Breast epithelium (tissue), 4 donors: Measurements from ENCODE around the gene RPS6KL1. TPM values are rescaled to one million over a fixed set of nuclear protein-coding genes. Genes with fewer than 3 reads are reported as not detected.

Experiments used
- DNase-seq, 2 donors: peaks; one replicate each; pipeline ENCODE4 v3.0.0-alpha.2; 2019; ENCODE audit warnings: low spot score in 2 of 2
- H3K27ac ChIP-seq, 2 donors: fragments of 200-600 bp; sonication (generic) in 1 of 2; one replicate each; pipeline ENCODE4 v1.5.1; 2016 to 2019; ENCODE audit warnings: mild to moderate bottlenecking in 1 of 2
- H3K27me3 ChIP-seq, 2 donors: fragments of 200-600 bp; sonication (generic) in 1 of 2; one replicate each; pipeline versions ENCODE4 v1.5.1 to v1.6.0; 2017 to 2019; ENCODE audit warnings: control low read depth in 1 of 2, mild to moderate bottlenecking in 1 of 2
- H3K36me3 ChIP-seq: fragments of 200-600 bp; one replicate; pipeline ENCODE4 v1.5.1; 2019
- H3K4me1 ChIP-seq, 2 donors: fragments of 200-600 bp; sonication (generic); one replicate each; pipeline ENCODE4 v1.5.1; 2016 to 2019; ENCODE audit warnings: control low read depth in 1 of 2
- H3K4me3 ChIP-seq, 3 donors: fragments of 200-600 bp; sonication (generic); 1 replicate in 2 of 3; 2 replicates in 1 of 3; pipeline ENCODE4 v1.5.1; 2016 to 2019; ENCODE audit warnings: mild to moderate bottlenecking in 3 of 3, moderate library complexity in 2 of 3
- H3K9me3 ChIP-seq, 2 donors: fragments of 200-600 bp; sonication (generic) in 1 of 2; one replicate each; pipeline ENCODE4 v1.5.1; 2016 to 2019; ENCODE audit warnings: control low read depth in 1 of 2
- CTCF ChIP-seq, 3 donors: fragments of 450-650 bp; IDR thresholded peaks; one replicate each; pipeline ENCODE4 v1.5.1; 2016 to 2017; ENCODE audit warnings: antibody characterized with exemption in 3 of 3, mild to moderate bottlenecking in 3 of 3, moderate library complexity in 3 of 3
- POLR2A ChIP-seq: fragments of 450-650 bp; IDR thresholded peaks from one replicate; pipeline ENCODE4 v1.6.1; 2016; ENCODE audit warnings: antibody characterized with exemption, mild to moderate bottlenecking, moderate library complexity
- POLR2AphosphoS5 ChIP-seq, 3 donors: sonication (generic); formaldehyde crosslinking; IDR thresholded peaks; one replicate each; pipeline ENCODE4 v1.6.1; 2017; ENCODE audit warnings: antibody characterized with exemption in 3 of 3
- intact Hi-C: fragments of 100-400 bp; cut with DNase I; formaldehyde crosslinking; loops from one replicate; pipeline ENCODE4 v1.15.1; 2023; ENCODE audit warnings: low total_unique reads
- total RNA-seq, 3 donors: library from RNA; depleted of rRNA; stranded (reverse); fragments of >200 nt; gene quantifications; one replicate each; pipeline ENCODE4 v1.1.0, GENCODE V29; 2016

Gene RPS6KL1
- total RNA-seq, 3 donors from 2014 or later, result 2.9 to 5.6 (median 3.3) TPM

GRCh38 chr14:74955229-74956026 is 32.4 kb upstream of the RPS6KL1 start, which contains the start of gene PGF:
Gene PGF, minus strand, starts transcription at chr14:74955597. Its CDS starts 355 bp downstream, at chr14:74955242.
- H3K27ac ChIP-seq, result peak within 1 kb of the TSS; percentile 65 to 73
- TF ChIP-seq POLR2A (no peak), CTCF (IDR thresholded peaks at IDR 0.05) (no peak), POLR2AphosphoS5 (IDR thresholded peaks at IDR 0.05) (peak in 1 of 3 donors; percentile 28)
- H3K36me3 ChIP-seq, result no peaks in the 10 kb centered on the region
- intact Hi-C loops, result no loop called here
- DNase-seq, result no peak
- no peaks in the 10 kb centered on the region for H3K9me3 ChIP-seq
- H3K4me3 ChIP-seq, result peak within 1 kb of the TSS; percentile 55 to 77 (median 59)
- H3K4me1 ChIP-seq, result peaks cover 0 to 6% of the 10 kb centered on the region in 2 donors
- no peaks in the 10 kb centered on the region for H3K27me3 ChIP-seq

DNA sequence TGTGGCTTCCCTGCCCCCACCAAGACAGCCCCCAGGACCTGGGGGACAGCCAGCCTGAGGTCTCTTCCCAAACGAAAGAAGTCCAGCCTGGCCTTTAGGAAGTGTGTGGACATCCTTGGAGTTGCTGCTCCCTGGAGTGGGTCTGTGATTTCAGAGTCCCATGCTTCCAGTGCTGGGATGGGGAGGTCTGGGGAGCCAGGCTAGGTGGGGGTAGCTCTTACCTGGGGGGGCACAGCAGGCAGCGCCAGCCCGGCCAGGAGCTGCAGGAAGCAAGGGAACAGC is 31.8 kb upstream of the RPS6KL1 start:
- intact Hi-C loops, result no loop called here

GRCh38 chr14:74954232-74954946 is 31.3 kb upstream of the RPS6KL1 start:
- H3K9me3 ChIP-seq, result no peaks in the 10 kb centered on the region
- H3K27ac ChIP-seq, result peak overlapping the region; percentile 36 to 73
- TF ChIP-seq POLR2AphosphoS5 (IDR thresholded peaks at IDR 0.05), result peak in 1 of 3 donors; percentile 7
- TF ChIP-seq POLR2A, result no peak
- TF ChIP-seq CTCF (IDR thresholded peaks at IDR 0.05), result no peak
- H3K36me3 ChIP-seq, result no peaks in the 10 kb centered on the region
- H3K4me1 ChIP-seq, result peaks cover 0 to 6% of the 10 kb centered on the region in 2 donors
- H3K27me3 ChIP-seq, result no peaks in the 10 kb centered on the region
- intact Hi-C loops, result no loop called here
- H3K4me3 ChIP-seq, result peak overlapping the region; percentile 55 to 77 (median 59)
- no peak for DNase-seq

More for the DNA sequence above, 31.8 kb upstream of the RPS6KL1 start:
- DNase-seq, result no peak
- peaks cover 0 to 6% of the 10 kb centered on the region in 2 donors for H3K4me1 ChIP-seq
- peak overlapping the region; percentile 55 to 77 (median 59) for H3K4me3 ChIP-seq
- TF ChIP-seq CTCF (IDR thresholded peaks at IDR 0.05) (no peak), POLR2AphosphoS5 (IDR thresholded peaks at IDR 0.05) (no peak), POLR2A (no peak)
- H3K36me3 ChIP-seq, result no peaks in the 10 kb centered on the region
- H3K9me3 ChIP-seq, result no peaks in the 10 kb centered on the region
- H3K27me3 ChIP-seq, result no peaks in the 10 kb centered on the region
- peak overlapping the region in 1 of 2 donors; percentile 73 for H3K27ac ChIP-seq

GRCh38 chr14:74953686-74954085 is 30.6 kb upstream of the RPS6KL1 start:
- H3K9me3 ChIP-seq, result no peaks in the 10 kb centered on the region
- peak overlapping the region; percentile 55 to 77 (median 59) for H3K4me3 ChIP-seq
- intact Hi-C loops, result no loop called here
- no peak for DNase-seq
- no peaks in the 10 kb centered on the region for H3K27me3 ChIP-seq
- H3K36me3 ChIP-seq, result no peaks in the 10 kb centered on the region
- H3K27ac ChIP-seq, result peak overlapping the region in 1 of 2 donors; percentile 73
- H3K4me1 ChIP-seq, result peaks cover 0 to 6% of the 10 kb centered on the region in 2 donors
- TF ChIP-seq POLR2A (no peak), CTCF (IDR thresholded peaks at IDR 0.05) (no peak), POLR2AphosphoS5 (IDR thresholded peaks at IDR 0.05) (no peak)
